Activated T-cell treated with anti-CD3 and anti-CD28 coated beads for 4 hours (primary cell): ENCODE data around the gene HTATSF1.

Source experiments
- DNase-seq: peaks from one replicate; pipeline ENCODE4 v3.0.0-alpha.2; 2020

The HTATSF1 gene, protein sequence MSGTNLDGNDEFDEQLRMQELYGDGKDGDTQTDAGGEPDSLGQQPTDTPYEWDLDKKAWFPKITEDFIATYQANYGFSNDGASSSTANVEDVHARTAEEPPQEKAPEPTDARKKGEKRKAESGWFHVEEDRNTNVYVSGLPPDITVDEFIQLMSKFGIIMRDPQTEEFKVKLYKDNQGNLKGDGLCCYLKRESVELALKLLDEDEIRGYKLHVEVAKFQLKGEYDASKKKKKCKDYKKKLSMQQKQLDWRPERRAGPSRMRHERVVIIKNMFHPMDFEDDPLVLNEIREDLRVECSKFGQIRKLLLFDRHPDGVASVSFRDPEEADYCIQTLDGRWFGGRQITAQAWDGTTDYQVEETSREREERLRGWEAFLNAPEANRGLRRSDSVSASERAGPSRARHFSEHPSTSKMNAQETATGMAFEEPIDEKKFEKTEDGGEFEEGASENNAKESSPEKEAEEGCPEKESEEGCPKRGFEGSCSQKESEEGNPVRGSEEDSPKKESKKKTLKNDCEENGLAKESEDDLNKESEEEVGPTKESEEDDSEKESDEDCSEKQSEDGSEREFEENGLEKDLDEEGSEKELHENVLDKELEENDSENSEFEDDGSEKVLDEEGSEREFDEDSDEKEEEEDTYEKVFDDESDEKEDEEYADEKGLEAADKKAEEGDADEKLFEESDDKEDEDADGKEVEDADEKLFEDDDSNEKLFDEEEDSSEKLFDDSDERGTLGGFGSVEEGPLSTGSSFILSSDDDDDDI

GRCh38 chrX:136497556-136498052 is at the start of gene HTATSF1:
HTATSF1 (plus strand) TSS chrX:136497592; CDS start chrX:136497685, 93 bp downstream.
- peak; percentile 1 for DNase-seq

DNA sequence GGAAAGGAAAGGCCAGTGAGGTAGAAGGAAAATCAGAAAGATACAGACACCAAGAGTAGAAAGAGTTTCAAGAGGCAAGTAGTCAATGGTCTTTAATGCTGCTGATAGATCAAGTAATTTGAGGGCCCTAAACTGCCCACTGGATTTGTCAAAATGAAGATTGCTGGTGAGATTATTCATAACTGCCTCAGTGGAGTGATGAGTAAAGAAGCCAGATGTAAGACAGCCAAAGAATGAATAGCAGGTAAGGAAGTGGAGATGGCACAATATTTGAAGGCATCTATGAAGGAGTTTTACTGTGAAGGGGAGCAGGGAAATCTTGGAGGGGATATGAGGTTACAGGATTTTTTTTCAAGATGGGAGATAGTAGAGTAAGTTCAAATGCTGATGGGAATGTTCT is 49.4 kb upstream of the HTATSF1 start:
- DNase-seq: no peak

- DNase-seq: no peak
Measured at GRCh38 chrX:136450050-136450830, 47.2 kb upstream of the HTATSF1 start.

DNA sequence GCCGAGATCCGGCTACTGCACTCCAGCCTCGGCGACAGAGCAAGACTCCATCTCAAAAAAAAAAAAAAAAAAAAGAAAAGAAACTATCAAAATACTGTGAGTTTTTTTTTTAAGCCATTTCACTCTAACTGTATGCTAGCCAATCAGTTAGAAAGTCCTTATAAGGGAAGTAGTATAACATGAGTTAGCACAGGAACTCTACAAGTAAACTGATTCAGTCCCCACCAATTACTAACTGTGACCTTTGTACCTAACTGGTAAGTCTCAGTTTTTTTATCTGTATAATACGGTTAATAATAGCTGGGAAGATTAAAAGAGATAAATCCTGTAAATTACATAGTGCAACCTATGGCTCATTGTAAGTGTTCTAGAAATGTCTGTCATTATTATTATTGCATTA is 44.8 kb upstream of the HTATSF1 start:
- no peak for DNase-seq

DNA sequence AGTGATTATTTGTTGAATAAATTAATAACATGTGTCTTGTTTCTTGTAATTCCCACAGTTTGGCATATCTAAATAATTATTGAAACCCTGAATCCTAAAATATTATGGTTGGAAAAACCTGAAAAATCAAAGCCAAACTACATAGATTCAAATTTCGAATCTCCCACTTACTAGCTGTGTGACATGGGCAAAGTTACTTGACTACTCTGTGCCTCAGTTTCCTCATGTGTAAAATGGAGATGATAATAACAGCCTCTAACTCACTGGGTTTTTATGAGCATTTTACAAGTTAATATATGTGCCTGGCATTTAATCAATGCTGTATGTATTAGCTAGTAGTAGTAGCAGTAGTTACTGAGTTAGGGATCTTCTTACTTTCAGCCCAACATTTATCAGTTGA is 44.3 kb upstream of the HTATSF1 start:
- no peak for DNase-seq

DNA sequence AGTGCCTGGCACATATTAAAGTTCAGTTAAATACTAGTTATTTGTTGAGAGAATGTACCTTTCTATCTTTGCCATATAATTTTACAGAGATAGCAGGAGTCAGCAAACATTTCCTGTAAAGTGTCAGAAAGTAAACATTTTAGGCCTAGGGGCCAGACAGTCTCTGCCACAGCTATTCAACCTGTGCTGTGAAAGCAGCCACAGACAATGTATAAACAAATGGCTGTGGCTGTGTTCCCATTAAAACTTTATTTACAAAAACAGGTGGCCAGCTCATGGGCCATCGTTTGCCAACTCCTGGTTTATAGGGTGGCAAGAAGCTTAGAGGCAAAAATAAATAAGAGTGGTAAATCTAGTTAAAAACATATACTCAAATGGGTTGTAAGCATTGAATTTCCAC is 43.6 kb upstream of the HTATSF1 start:
- DNase-seq: no peak

GRCh38 chrX:136456133-136456532 is 41.3 kb upstream of the HTATSF1 start:
- no peak for DNase-seq

- DNase-seq: no peak
Measured at GRCh38 chrX:136457303-136457917, 40.0 kb upstream of the HTATSF1 start.

GRCh38 chrX:136464589-136464988 is 32.8 kb upstream of the HTATSF1 start:
- no peak for DNase-seq

GRCh38 chrX:136467303-136467702 is 30.1 kb upstream of the HTATSF1 start:
- no peak for DNase-seq

- no peak for DNase-seq
Measured at GRCh38 chrX:136468391-136469103, 28.8 kb upstream of the HTATSF1 start.

GRCh38 chrX:136473663-136474062 is 23.7 kb upstream of the HTATSF1 start:
- no peak for DNase-seq

DNA sequence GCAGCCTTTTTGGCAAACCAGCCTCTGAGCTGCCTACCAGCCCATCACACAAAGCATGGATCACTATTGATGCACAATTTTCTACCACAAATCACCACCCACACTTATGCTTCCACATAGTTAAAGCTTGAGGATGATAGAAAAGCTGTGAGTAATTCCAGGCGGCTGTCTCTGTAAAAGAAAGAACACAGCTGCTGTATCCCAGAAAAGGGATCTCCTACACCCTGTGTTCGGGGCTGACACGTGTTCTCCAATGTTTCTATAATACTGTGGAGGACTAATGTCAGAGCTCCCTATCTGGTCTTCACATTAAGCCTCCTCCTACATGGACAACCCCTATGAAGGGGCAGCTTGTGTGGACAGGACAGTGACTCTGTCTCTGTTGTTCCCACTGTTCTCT is 22.2 kb upstream of the HTATSF1 start:
- DNase-seq: no peak

DNA sequence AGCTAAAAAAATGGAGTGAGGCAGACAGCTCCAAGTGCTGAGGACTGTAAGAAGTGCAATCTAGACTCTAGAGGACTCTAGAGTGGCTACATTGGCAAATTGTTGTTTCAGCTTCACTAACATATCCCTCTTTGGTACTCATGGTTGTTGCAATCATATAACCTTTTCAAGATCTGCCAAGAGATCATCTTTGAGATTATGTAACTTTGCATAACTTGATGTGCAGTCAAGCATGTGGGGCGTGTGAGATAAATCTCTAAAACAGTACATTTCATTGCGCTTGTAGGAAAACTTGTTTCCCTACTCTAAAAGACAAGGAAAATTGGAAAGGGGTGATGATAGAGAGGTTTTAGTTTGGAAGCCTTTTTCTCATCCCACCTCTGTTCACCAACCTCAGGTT is 20.9 kb upstream of the HTATSF1 start:
- no peak for DNase-seq

DNA sequence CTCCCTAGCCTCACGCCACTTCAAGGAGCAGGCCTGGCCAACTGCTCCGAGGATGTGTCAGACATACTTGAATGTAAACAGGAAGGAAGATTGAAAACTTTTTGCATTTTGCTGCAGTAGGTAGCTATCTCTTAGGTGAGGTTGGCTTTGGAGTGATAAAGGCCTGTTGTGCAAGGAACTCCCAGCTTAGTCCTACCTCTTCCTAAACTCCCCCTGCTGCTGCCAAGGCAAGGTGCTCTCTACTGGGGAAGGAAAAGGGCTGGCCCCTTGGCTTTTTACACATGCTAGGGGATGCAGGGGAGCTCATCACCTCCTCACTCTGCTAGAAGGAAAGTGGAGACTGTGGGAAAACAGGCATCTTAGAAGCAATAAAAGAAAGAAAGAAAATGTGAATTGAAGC is 20.4 kb upstream of the HTATSF1 start:
- DNase-seq: no peak

- no peak for DNase-seq
Measured at GRCh38 chrX:136480383-136480782, 17.0 kb upstream of the HTATSF1 start.

- no peak for DNase-seq
Measured at GRCh38 chrX:136487647-136488046, 9.7 kb upstream of the HTATSF1 start, which contains the start of gene BRS3. BRS3 (plus strand) TSS chrX:136487947; CDS start chrX:136488115, 168 bp downstream.

DNA sequence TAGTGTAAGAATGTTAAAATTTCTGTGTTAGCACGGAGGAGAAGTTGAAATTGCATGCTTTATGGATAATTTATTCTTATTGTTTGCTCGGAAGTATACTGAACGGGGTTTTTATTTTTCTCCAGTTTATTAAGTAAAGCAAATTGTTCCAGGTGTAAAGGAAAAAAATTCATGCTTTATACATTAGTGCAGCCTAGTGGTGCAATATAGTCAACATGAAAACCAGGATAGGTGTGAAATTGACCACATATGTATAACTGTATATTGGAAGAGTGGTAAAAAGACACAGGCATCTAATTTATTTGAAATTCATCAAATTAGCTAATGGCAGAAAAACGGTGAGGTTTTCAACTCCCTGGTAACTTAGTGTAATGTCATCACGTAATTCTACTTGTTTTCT is 8.7 kb upstream of the HTATSF1 start:
- DNase-seq: no peak

DNA sequence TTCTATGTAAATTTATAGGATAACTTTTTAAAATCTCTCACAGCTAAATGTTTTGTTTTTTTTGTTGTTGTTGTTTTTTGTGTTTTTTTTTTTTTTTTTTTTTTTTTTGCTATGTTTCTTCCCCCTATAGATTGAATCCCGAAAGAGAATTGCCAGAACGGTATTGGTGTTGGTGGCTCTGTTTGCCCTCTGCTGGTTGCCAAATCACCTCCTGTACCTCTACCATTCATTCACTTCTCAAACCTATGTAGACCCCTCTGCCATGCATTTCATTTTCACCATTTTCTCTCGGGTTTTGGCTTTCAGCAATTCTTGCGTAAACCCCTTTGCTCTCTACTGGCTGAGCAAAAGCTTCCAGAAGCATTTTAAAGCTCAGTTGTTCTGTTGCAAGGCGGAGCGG is 5.6 kb upstream of the HTATSF1 start:
- DNase-seq: no peak

DNA sequence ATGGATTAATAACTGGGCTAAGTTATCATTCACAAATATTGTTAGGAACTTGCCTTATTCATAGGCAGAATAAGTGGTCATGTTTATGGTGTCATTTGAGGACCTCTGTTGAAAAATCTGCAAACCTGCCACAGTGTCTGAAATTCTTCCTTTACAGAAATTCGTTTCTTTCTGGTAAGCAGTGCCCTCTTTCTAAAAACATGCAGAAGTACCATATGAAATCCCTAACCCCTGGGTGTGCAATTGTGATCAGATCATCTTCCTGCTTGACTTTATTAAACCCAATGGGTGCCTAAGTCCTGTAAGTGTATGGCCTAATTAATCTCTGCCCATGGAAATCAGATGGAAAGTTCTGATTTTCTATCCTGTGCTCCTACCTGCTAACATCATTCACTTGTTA is 4.4 kb upstream of the HTATSF1 start:
- DNase-seq: no peak

GRCh38 chrX:136495043-136495442 is 2.3 kb upstream of the HTATSF1 start:
- DNase-seq: no peak

DNA sequence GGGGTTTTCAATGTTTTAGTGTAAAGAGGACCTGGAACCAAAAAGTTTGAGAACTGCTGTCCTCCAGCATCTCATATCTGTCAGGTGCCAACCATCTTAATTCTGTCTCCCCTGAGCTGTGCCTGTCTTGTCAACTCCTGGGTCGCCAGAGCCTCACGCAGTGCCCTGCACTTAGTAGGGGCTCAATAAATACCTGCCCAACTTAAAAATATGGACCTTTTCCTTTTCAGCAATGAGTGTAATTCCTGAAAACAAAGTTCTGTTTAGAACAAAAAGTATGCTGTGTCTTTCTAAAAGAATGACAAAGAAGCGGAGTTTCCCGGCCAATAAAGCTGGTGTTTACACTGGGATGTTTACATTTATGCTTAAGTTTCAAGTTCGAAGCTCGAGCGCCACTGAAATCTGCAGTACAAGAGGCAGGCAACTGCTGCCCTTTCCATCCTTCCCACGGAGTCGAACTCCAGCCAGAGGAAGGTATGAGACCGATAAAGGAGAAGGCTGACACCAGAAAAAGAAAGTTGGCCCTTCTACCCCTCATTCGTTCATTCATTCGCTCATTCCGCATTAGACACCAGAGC is 1.1 kb upstream of the HTATSF1 start:
- DNase-seq: no peak
